Astrocyte (in vitro differentiated cells and primary cell): ENCODE measurements around the gene WDR81. TPM values are rescaled to one million over a fixed set of nuclear protein-coding genes. Genes with fewer than 3 reads are reported as not detected.

ENCODE experiments used
- DNase-seq: peaks from one replicate; pipeline ENCODE4 v3.0.0-alpha.2; 2010; ENCODE audit warnings: low read depth
- FAIRE-seq: peaks from 2 replicates; lab custom pipeline; 2011; peaks lifted over from hg19 to GRCh38; lab: Jason Lieb, UNC
- H2AFZ ChIP-seq: 2 replicates; pipeline ENCODE4 v1.6.0; 2012; ENCODE audit warnings: low read depth, low read length, inconsistent platforms
- H3K27ac ChIP-seq: 2 replicates; pipeline ENCODE4 v1.5.1; 2011; ENCODE audit warnings: low read depth, low read length, inconsistent platforms
- H3K27me3 ChIP-seq: 2 replicates; pipeline ENCODE4 v1.6.0; 2011; ENCODE audit warnings: low read length, inconsistent platforms; ENCODE audit not compliant: insufficient read depth
- H3K36me3 ChIP-seq: 2 replicates; pipeline ENCODE4 v1.5.1; 2011; ENCODE audit warnings: low read length, inconsistent platforms; ENCODE audit not compliant: insufficient read depth
- H3K4me1 ChIP-seq: 2 replicates; pipeline ENCODE4 v1.5.1; 2011; ENCODE audit warnings: low read length, inconsistent platforms; ENCODE audit not compliant: insufficient read depth
- H3K4me2 ChIP-seq: 2 replicates; pipeline ENCODE4 v1.6.0; 2012; ENCODE audit warnings: low read length, inconsistent platforms
- H3K4me3 ChIP-seq: 2 replicates; pipeline ENCODE4 v1.5.1; 2011; ENCODE audit warnings: low read depth, mild to moderate bottlenecking, low read length, inconsistent platforms; ENCODE audit not compliant: insufficient read depth
- H3K79me2 ChIP-seq: 2 replicates; pipeline ENCODE4 v1.6.0; 2012; ENCODE audit warnings: mild to moderate bottlenecking, low read length, inconsistent platforms; ENCODE audit not compliant: insufficient read depth
- H3K9ac ChIP-seq: 2 replicates; pipeline ENCODE4 v1.6.0; 2012; ENCODE audit warnings: mild to moderate bottlenecking, low read length, inconsistent platforms
- H3K9me3 ChIP-seq: 2 replicates; pipeline ENCODE4 v1.5.1; 2012; ENCODE audit warnings: low read depth, mild to moderate bottlenecking, low read length, inconsistent platforms; ENCODE audit not compliant: insufficient read depth
- H4K20me1 ChIP-seq: 2 replicates; pipeline ENCODE4 v1.6.0; 2012; ENCODE audit warnings: low read length, inconsistent platforms; ENCODE audit not compliant: insufficient read depth
- H3K27ac Mint-ChIP-seq: one replicate; pipeline ENCODE4 v1.8.0; 2021; ENCODE audit warnings: mild to moderate bottlenecking, mixed read lengths; ENCODE audit not compliant: unreplicated experiment
- H3K27me3 Mint-ChIP-seq: one replicate; pipeline ENCODE4 v1.8.0; 2021; ENCODE audit warnings: low read depth, mixed read lengths; ENCODE audit not compliant: unreplicated experiment
- H3K36me3 Mint-ChIP-seq: one replicate; pipeline ENCODE4 v1.8.0; 2021; ENCODE audit warnings: low read depth, mixed read lengths; ENCODE audit not compliant: unreplicated experiment
- H3K4me1 Mint-ChIP-seq: one replicate; pipeline ENCODE4 v1.8.0; 2021; ENCODE audit warnings: low read depth, mixed read lengths; ENCODE audit not compliant: unreplicated experiment
- H3K4me3 Mint-ChIP-seq: one replicate; pipeline ENCODE4 v1.8.0; 2021; ENCODE audit warnings: mild to moderate bottlenecking, moderate library complexity, mixed read lengths; ENCODE audit not compliant: unreplicated experiment
- H3K9me3 Mint-ChIP-seq: one replicate; pipeline ENCODE4 v1.8.0; 2021; ENCODE audit warnings: mild to moderate bottlenecking, mixed read lengths; ENCODE audit not compliant: unreplicated experiment
- EZH2 ChIP-seq: IDR thresholded peaks from 2 replicates; pipeline ENCODE4 v1.6.1; 2012; ENCODE audit warnings: mild to moderate bottlenecking, low read length, inconsistent platforms; ENCODE audit not compliant: insufficient read depth
- total RNA-seq: library from RNA; stranded (reverse); gene quantifications from 2 replicates; pipeline ENCODE4 v1.2.1, GENCODE V29; 2021
- TF ChIP-seq, protein P1 (sequence below): IDR thresholded peaks from 2 replicates; pipeline ENCODE4 v1.5.1; 2011; ENCODE audit warnings: low read depth, mild to moderate bottlenecking, inconsistent platforms, low read length, moderate library complexity; ENCODE audit not compliant: insufficient read depth

WDR81 gene
- total RNA-seq, 1 donor from 2014 or later = 12.3 TPM

DNA sequence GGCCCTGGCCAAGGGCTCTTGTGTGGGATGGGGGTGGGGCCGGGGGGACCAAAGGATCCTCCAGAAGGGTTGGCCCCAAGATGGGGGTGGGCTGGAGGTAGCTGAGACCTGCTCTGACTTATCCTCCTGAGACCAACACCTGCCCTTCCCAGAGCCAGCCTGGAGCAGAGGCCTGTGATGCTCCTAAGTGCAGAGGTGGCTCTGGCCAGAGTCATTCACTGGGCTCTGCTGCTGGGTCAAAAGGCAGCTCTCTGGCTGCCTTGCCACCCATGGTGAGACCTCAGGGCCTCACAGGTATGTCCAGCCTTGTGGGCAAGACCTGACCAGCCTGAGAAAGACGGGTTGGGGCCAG lies 18.6 kb downstream of the WDR81 start:
- Histone ChIP-seq H3K27ac (no peak overlapping the region), H2AFZ (no peak overlapping the region), H4K20me1 (peaks cover under 1% of the 10 kb centered on the region), H3K4me2 (no peak overlapping the region), H3K4me3 (no peak overlapping the region), H3K9me3 (no peaks in the 10 kb centered on the region), H3K27me3 (no peaks in the 10 kb centered on the region), H3K79me2 (no peaks in the 10 kb centered on the region), H3K36me3 (no peaks in the 10 kb centered on the region), H3K4me1 (no peaks in the 10 kb centered on the region), H3K9ac (no peak overlapping the region)
- no peak for FAIRE-seq
- H3K27ac Mint-ChIP-seq = no peak overlapping the region
- no peaks in the 10 kb centered on the region for H3K4me1 Mint-ChIP-seq
- no peak for TF ChIP-seq EZH2
- TF ChIP-seq, protein P1, sequence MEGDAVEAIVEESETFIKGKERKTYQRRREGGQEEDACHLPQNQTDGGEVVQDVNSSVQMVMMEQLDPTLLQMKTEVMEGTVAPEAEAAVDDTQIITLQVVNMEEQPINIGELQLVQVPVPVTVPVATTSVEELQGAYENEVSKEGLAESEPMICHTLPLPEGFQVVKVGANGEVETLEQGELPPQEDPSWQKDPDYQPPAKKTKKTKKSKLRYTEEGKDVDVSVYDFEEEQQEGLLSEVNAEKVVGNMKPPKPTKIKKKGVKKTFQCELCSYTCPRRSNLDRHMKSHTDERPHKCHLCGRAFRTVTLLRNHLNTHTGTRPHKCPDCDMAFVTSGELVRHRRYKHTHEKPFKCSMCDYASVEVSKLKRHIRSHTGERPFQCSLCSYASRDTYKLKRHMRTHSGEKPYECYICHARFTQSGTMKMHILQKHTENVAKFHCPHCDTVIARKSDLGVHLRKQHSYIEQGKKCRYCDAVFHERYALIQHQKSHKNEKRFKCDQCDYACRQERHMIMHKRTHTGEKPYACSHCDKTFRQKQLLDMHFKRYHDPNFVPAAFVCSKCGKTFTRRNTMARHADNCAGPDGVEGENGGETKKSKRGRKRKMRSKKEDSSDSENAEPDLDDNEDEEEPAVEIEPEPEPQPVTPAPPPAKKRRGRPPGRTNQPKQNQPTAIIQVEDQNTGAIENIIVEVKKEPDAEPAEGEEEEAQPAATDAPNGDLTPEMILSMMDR = no peak
- no peak overlapping the region for H3K4me3 Mint-ChIP-seq
- H3K27me3 Mint-ChIP-seq = peaks cover 4% of the 10 kb centered on the region
- H3K9me3 Mint-ChIP-seq = no peaks in the 10 kb centered on the region
- H3K36me3 Mint-ChIP-seq = no peaks in the 10 kb centered on the region
- DNase-seq = no peak

GRCh38 chr17:1744551-1745512 lies 20.3 kb downstream of the WDR81 start:
- Histone ChIP-seq H3K4me3 (no peak overlapping the region), H3K27me3 (no peaks in the 10 kb centered on the region), H3K79me2 (no peaks in the 10 kb centered on the region), H4K20me1 (no peaks in the 10 kb centered on the region), H3K4me1 (no peaks in the 10 kb centered on the region), H3K36me3 (no peaks in the 10 kb centered on the region), H3K9me3 (peaks cover 7% of the 10 kb centered on the region), H3K27ac (no peak overlapping the region), H3K4me2 (no peak overlapping the region), H2AFZ (no peak overlapping the region), H3K9ac (no peak overlapping the region)
- Mint-ChIP-seq H3K9me3 (no peaks in the 10 kb centered on the region), H3K27ac (no peak overlapping the region), H3K36me3 (no peaks in the 10 kb centered on the region), H3K4me3 (no peak overlapping the region), H3K4me1 (no peaks in the 10 kb centered on the region), H3K27me3 (peaks cover 4% of the 10 kb centered on the region)
- TF ChIP-seq, protein P1 = no peak
- TF ChIP-seq EZH2 = no peak
- DNase-seq = no peak
- FAIRE-seq = no peak

- H3K4me2 ChIP-seq = no peak overlapping the region
- H3K4me1 ChIP-seq = no peaks in the 10 kb centered on the region
- no peaks in the 10 kb centered on the region for H3K79me2 ChIP-seq
- Mint-ChIP-seq H3K36me3 (no peaks in the 10 kb centered on the region), H3K4me3 (no peak overlapping the region), H3K27ac (no peak overlapping the region), H3K27me3 (peaks cover 4% of the 10 kb centered on the region), H3K4me1 (no peaks in the 10 kb centered on the region), H3K9me3 (no peaks in the 10 kb centered on the region)
- no peaks in the 10 kb centered on the region for H3K36me3 ChIP-seq
- H4K20me1 ChIP-seq = no peaks in the 10 kb centered on the region
- no peak overlapping the region for H3K4me3 ChIP-seq
- FAIRE-seq = no peak
- no peak for TF ChIP-seq EZH2
- TF ChIP-seq, protein P1 = no peak
- H3K27me3 ChIP-seq = no peaks in the 10 kb centered on the region
- DNase-seq = no peak
- H3K9ac ChIP-seq = no peak overlapping the region
- H2AFZ ChIP-seq = no peak overlapping the region
- peaks cover 7% of the 10 kb centered on the region for H3K9me3 ChIP-seq
- no peak overlapping the region for H3K27ac ChIP-seq
Observed at GRCh38 chr17:1745513-1746020, 21.1 kb downstream of the WDR81 start.
